SH-SY5Y (cell line): ENCODE results near the gene SPTB.

Experiments used
- GATA2 ChIP-seq: IDR thresholded peaks from 2 replicates; pipeline ENCODE4 v1.6.1; 2011; ENCODE audit warnings: mild to moderate bottlenecking, low read depth, low read length
- GATA3 ChIP-seq: IDR thresholded peaks from 2 replicates; pipeline ENCODE4 v1.6.1; 2011; ENCODE audit warnings: low read depth, mild to moderate bottlenecking, low read length, moderate library complexity

GRCh38 chr14:64841121-64841651, 38.5 kb downstream of the SPTB start:
- TF ChIP-seq GATA2 (no peak), GATA3 (no peak)
